HCT116 (cell line): ENCODE data around the gene GRIPAP1. TPM values are rescaled to one million over a fixed set of nuclear protein-coding genes. Genes with fewer than 3 reads are reported as not detected.

Source experiments
- ATAC-seq: fragments of 200-7000 bp; cut with Tn5 transposase; 2 replicates; pipeline ENCODE4 v1.9.1; 2020; ENCODE audit warnings: mild to moderate bottlenecking, moderate library complexity
- BruUV-seq: library from RNA; stranded (reverse); fragments of 400-500 nt; replicated peaks from 2 replicates; lab custom pipeline; 2021; lab: Mats Ljungman, UMichigan
- CTCF ChIA-PET: fragments of 300-600 bp; sonication (Branson Sonifier 250); formaldehyde crosslinking; loops from one replicate; lab custom pipeline; 2021; ENCODE audit warnings: antibody characterized with exemption; lab: Charles Lee
- POLR2A ChIA-PET: fragments of 300-600, 350-600 bp; sonication (Branson Sonifier 250); formaldehyde crosslinking; loops from one replicate; lab custom pipeline; 2021; ENCODE audit warnings: antibody characterized with exemption; lab: Charles Lee
- RAD21 ChIA-PET, 2 experiments: fragments of 300-600 bp; sonication (Branson Sonifier 250); formaldehyde crosslinking; loops; one replicate each; lab custom pipeline; 2023; ENCODE audit warnings: low total read pairs in 2 of 2; ENCODE audit not compliant: uncharacterized antibody in 2 of 2, unreplicated experiment in 2 of 2, low non-redundant PET in 1 of 2; lab: Charles Lee
- DNase-seq: peaks from one replicate; pipeline ENCODE4 v3.0.0-alpha.2; 2010; ENCODE audit warnings: low read depth, low spot score
- H2AFZ ChIP-seq: fragments of 200-600 bp; shearing (Covaris generic), sonication (generic); 2 replicates; pipeline ENCODE4 v1.6.1; 2017; ENCODE audit warnings: low read depth, mixed run types, mixed read lengths, antibody characterized with exemption, low read length; ENCODE audit not compliant: poor library complexity, severe bottlenecking
- H3K27ac ChIP-seq: 2 replicates; pipeline ENCODE4 v1.5.1; 2012; ENCODE audit warnings: low read depth, low read length
- H3K27me3 ChIP-seq: fragments of 200-600 bp; sonication (generic); 2 replicates; pipeline ENCODE4 v1.6.1; 2016; ENCODE audit warnings: mixed run types, low read length, mixed read lengths; ENCODE audit not compliant: insufficient read depth
- H3K36me3 ChIP-seq, 2 experiments: fragments of 200-500 bp in 1 of 2; fragments of 200-600 bp in 1 of 2; sonication (Bioruptor generic) in 1 of 2; sonication (generic) in 1 of 2; 2 replicates each; pipeline versions ENCODE4 v1.5.1 to v1.6.1; 2014 to 2016; ENCODE audit warnings: low read length in 2 of 2, inconsistent platforms in 1 of 2, mixed read lengths in 1 of 2, mixed run types in 1 of 2; ENCODE audit not compliant: insufficient read depth in 2 of 2, control insufficient read depth in 1 of 2
- H3K4me1 ChIP-seq, 2 experiments: fragments of 200-600 bp in 1 of 2; sonication (generic) in 1 of 2; 2 replicates each; pipeline versions ENCODE4 v1.5.1 to v1.6.1; 2012 to 2017; ENCODE audit warnings: low read length in 2 of 2, inconsistent platforms in 1 of 2, mild to moderate bottlenecking in 1 of 2, mixed read lengths in 1 of 2, mixed run types in 1 of 2, moderate library complexity in 1 of 2; ENCODE audit not compliant: insufficient read depth in 2 of 2, control insufficient read depth in 1 of 2
- H3K4me2 ChIP-seq: fragments of 200-600 bp; sonication (generic); 2 replicates; pipeline ENCODE4 v1.6.1; 2017; ENCODE audit warnings: mixed run types, low read length, mixed read lengths
- H3K4me3 ChIP-seq, 2 experiments: fragments of 200-600 bp in 1 of 2; sonication (generic) in 1 of 2; replicated peaks in 1 of 2; 2 replicates each; pipeline ENCODE4 v1.5.1; 2011 to 2016; ENCODE audit warnings: low read length in 2 of 2, control low read depth in 1 of 2, low read depth in 1 of 2, mild to moderate bottlenecking in 1 of 2, mixed read lengths in 1 of 2, mixed run types in 1 of 2
- H3K79me2 ChIP-seq: fragments of 200-600 bp; sonication (generic); 2 replicates; pipeline ENCODE4 v1.6.1; 2017; ENCODE audit warnings: mild to moderate bottlenecking, mixed run types, low read length, moderate library complexity, mixed read lengths; ENCODE audit not compliant: insufficient read depth
- H3K9ac ChIP-seq: fragments of 200-600 bp; sonication (generic); 2 replicates; pipeline ENCODE4 v1.6.1; 2016; ENCODE audit warnings: low read length, mixed read lengths
- H3K9me2 ChIP-seq: fragments of 200-600 bp; sonication (generic), shearing (Covaris generic); 2 replicates; pipeline ENCODE4 v1.6.1; 2017; ENCODE audit warnings: mixed run types, mild to moderate bottlenecking, moderate library complexity; ENCODE audit not compliant: insufficient read depth
- H3K9me3 ChIP-seq, 2 experiments: fragments of 200-500 bp in 1 of 2; fragments of 200-600 bp in 1 of 2; sonication (Bioruptor generic) in 1 of 2; sonication (generic) in 1 of 2; 2 replicates each; pipeline ENCODE4 v1.6.1; 2014 to 2017; ENCODE audit warnings: low read length in 2 of 2, mixed read lengths in 2 of 2, inconsistent platforms in 1 of 2, low read depth in 1 of 2, mild to moderate bottlenecking in 1 of 2, mixed run types in 1 of 2, moderate library complexity in 1 of 2; ENCODE audit not compliant: control insufficient read depth in 1 of 2, insufficient read depth in 1 of 2
- H4K20me1 ChIP-seq: fragments of 200-600 bp; sonication (generic), shearing (Covaris generic); 2 replicates; pipeline ENCODE4 v1.6.1; 2017; ENCODE audit warnings: mixed run types, mild to moderate bottlenecking, moderate library complexity; ENCODE audit not compliant: insufficient read depth
- ATF3 ChIP-seq: IDR thresholded peaks from 2 replicates; pipeline ENCODE4 v1.6.1; 2012
- CBX3 ChIP-seq: IDR thresholded peaks from 2 replicates; pipeline ENCODE4 v1.6.1; 2012; ENCODE audit warnings: low read depth
- CEBPB ChIP-seq: IDR thresholded peaks from 2 replicates; pipeline ENCODE4 v1.6.1; 2012; ENCODE audit warnings: low read depth
- CTCF ChIP-seq, 3 experiments: fragments of 200-600 bp in 1 of 3; sonication (generic) in 1 of 3; IDR thresholded peaks in 2 of 3; conservative IDR thresholded peaks in 1 of 3; 2 replicates each; pipeline ENCODE4 v1.5.1; 2012 to 2017; ENCODE audit warnings: low read depth in 2 of 3, low read length in 2 of 3, antibody characterized with exemption in 1 of 3, borderline replicate concordance in 1 of 3, control low read depth in 1 of 3, mild to moderate bottlenecking in 1 of 3, mixed read lengths in 1 of 3, mixed run types in 1 of 3, moderate library complexity in 1 of 3; ENCODE audit not compliant: insufficient read depth in 1 of 3
- EGR1 ChIP-seq: IDR thresholded peaks from 2 replicates; pipeline ENCODE4 v1.6.1; 2012; ENCODE audit warnings: low read depth
- EZH2 ChIP-seq: fragments of 200-600 bp; sonication (generic); IDR thresholded peaks from 2 replicates; pipeline ENCODE4 v1.6.1; 2017; ENCODE audit warnings: antibody characterized with exemption, mixed run types
- EZH2phosphoT487 ChIP-seq: fragments of 200-600 bp; IDR thresholded peaks from 2 replicates; pipeline ENCODE4 v1.6.1; 2018; ENCODE audit warnings: antibody characterized with exemption, borderline replicate concordance
- FOSL1 ChIP-seq: IDR thresholded peaks from 2 replicates; pipeline ENCODE4 v1.6.1; 2012; ENCODE audit warnings: low read depth
- POLR2A ChIP-seq: IDR thresholded peaks from 2 replicates; pipeline ENCODE4 v1.7.0; 2011; ENCODE audit warnings: borderline replicate concordance; ENCODE audit not compliant: insufficient read depth, insufficient read length; ENCODE audit errors: extremely low read depth
- POLR2AphosphoS5 ChIP-seq: IDR thresholded peaks from 2 replicates; pipeline ENCODE4 v1.6.1; 2011; ENCODE audit warnings: mild to moderate bottlenecking, low read depth, low read length, moderate library complexity
- RAD21 ChIP-seq: IDR thresholded peaks from 2 replicates; pipeline ENCODE4 v1.6.1; 2012; ENCODE audit warnings: low read depth, mild to moderate bottlenecking
- REST ChIP-seq: IDR thresholded peaks from 2 replicates; pipeline ENCODE4 v1.6.1; 2012; ENCODE audit warnings: low read depth
- SIN3A ChIP-seq: IDR thresholded peaks from 2 replicates; pipeline ENCODE4 v1.6.1; 2012; ENCODE audit warnings: low read depth
- SP1 ChIP-seq: IDR thresholded peaks from 2 replicates; pipeline ENCODE4 v1.6.1; 2012; ENCODE audit warnings: low read depth
- SRF ChIP-seq: IDR thresholded peaks from 2 replicates; pipeline ENCODE4 v1.6.1; 2012; ENCODE audit warnings: low read depth
- TCF7L2 ChIP-seq: IDR thresholded peaks from 2 replicates; pipeline ENCODE4 v1.7.0; 2011; ENCODE audit warnings: borderline replicate concordance, inconsistent platforms; ENCODE audit not compliant: insufficient read depth, insufficient read length; ENCODE audit errors: extremely low read depth
- YY1 ChIP-seq: IDR thresholded peaks from 2 replicates; pipeline ENCODE4 v1.6.1; 2011; ENCODE audit warnings: low read length, low read depth, moderate library complexity, mild to moderate bottlenecking; ENCODE audit not compliant: insufficient replicate concordance; ENCODE audit errors: extremely low read depth
- ZBTB33 ChIP-seq: IDR thresholded peaks from 2 replicates; pipeline ENCODE4 v1.6.1; 2011; ENCODE audit warnings: mild to moderate bottlenecking, low read length, moderate library complexity; ENCODE audit not compliant: insufficient replicate concordance; ENCODE audit errors: extremely low read depth
- ZFX ChIP-seq: fragments of 450-650 bp; IDR thresholded peaks from 2 replicates; pipeline ENCODE4 v1.6.1; 2017
- ZNF274 ChIP-seq: fragments of 200-500 bp; sonication (Bioruptor generic); IDR thresholded peaks from 2 replicates; pipeline ENCODE4 v1.6.1; 2014; ENCODE audit warnings: mild to moderate bottlenecking, low read depth, low read length, inconsistent platforms
- intact Hi-C: fragments of 100-400 bp; cut with micrococcal nuclease; formaldehyde crosslinking; loops from 2 replicates; pipeline ENCODE4 v1.10.0; 2022
- total RNA-seq: library from RNA; stranded (reverse); gene quantifications from one replicate; pipeline ENCODE4 v1.2.1, GENCODE V29; 2021; ENCODE audit not compliant: unreplicated experiment

GRIPAP1 gene
- total RNA-seq, 1 experiment from 2014 or later = 39.4 TPM

GRCh38 chrX:48933757-48934156 is 68.3 kb downstream of the GRIPAP1 start:
- no peak for DNase-seq
- no peak overlapping the region for H3K4me2 ChIP-seq
- no peaks in the 10 kb centered on the region for H3K9me3 ChIP-seq
- ChIA-PET CTCF (no interaction called here), RAD21 (no interaction called here), POLR2A (no interaction called here)
- no peak overlapping the region for H3K4me3 ChIP-seq
- intact Hi-C loops = no loop called here
- peaks cover 2 to 3% of the 10 kb centered on the region in 2 experiments; a peak in 3 of 4 replicates for H3K36me3 ChIP-seq
- H3K79me2 ChIP-seq = peaks cover 12% of the 10 kb centered on the region; the same call in 1 of the 2 replicates
- no peak for ATAC-seq
- H3K9me2 ChIP-seq = no peaks in the 10 kb centered on the region
- BruUV-seq = no TSS peak
- no peaks in the 10 kb centered on the region for H4K20me1 ChIP-seq
- H3K27ac ChIP-seq = no peak overlapping the region
- H3K4me1 ChIP-seq = no peaks in the 10 kb centered on the region
- no peaks in the 10 kb centered on the region for H3K27me3 ChIP-seq
- H3K9ac ChIP-seq = no peak overlapping the region
- H2AFZ ChIP-seq = no peak overlapping the region
- no peak for TF ChIP-seq ZNF274
- TF ChIP-seq RAD21 = no peak
- no peak for TF ChIP-seq CTCF (IDR thresholded peaks at IDR 0.05 in 2 of 3, conservative IDR thresholded peaks at IDR 0.05 in 1 of 3; ENCODE audit: borderline replicate concordance in 1 of 3, insufficient read depth in 1 of 3, low read depth in 2 of 3, low read length in 2 of 3)
- TF ChIP-seq EGR1 = no peak
- TF ChIP-seq YY1 = no peak
- no peak for TF ChIP-seq TCF7L2
- no peak for TF ChIP-seq ZFX
- no peak for TF ChIP-seq POLR2AphosphoS5
- no peak for TF ChIP-seq SP1
- no peak for TF ChIP-seq CBX3
- TF ChIP-seq REST = no peak
- no peak for TF ChIP-seq SIN3A
- TF ChIP-seq FOSL1 = no peak
- no peak for TF ChIP-seq EZH2phosphoT487
- TF ChIP-seq POLR2A = no peak
- no peak for TF ChIP-seq SRF
- TF ChIP-seq EZH2 = no peak
- no peak for TF ChIP-seq ATF3
- no peak for TF ChIP-seq CEBPB
- TF ChIP-seq ZBTB33 = no peak
